Adrenal gland (tissue), 12 donors: ENCODE measurements around the gene GTPBP4. TPM values are rescaled to one million over a fixed set of nuclear protein-coding genes. Genes with fewer than 3 reads are reported as not detected.

Experiments
- DNase-seq, 7 donors: peaks; one replicate each; pipeline ENCODE4 v3.0.0-alpha.2; 2019 to 2020
- H3K27ac ChIP-seq, 5 donors: fragments of 200-600 bp; sonication (generic) in 4 of 5; 1 replicate in 3 of 5; 2 replicates in 2 of 5; pipeline versions ENCODE4 v1.5.1 to v1.8.0; 2016 to 2020; ENCODE audit warnings: mild to moderate bottlenecking in 1 of 5
- H3K27me3 ChIP-seq: fragments of 200-600 bp; 2 replicates; pipeline ENCODE4 v1.8.0; 2021
- H3K36me3 ChIP-seq, 2 donors: fragments of 200-600 bp; replicated peaks in 1 of 2; 1 replicate in 1 of 2; 2 replicates in 1 of 2; pipeline versions ENCODE4 v1.5.1 to v1.8.0; 2018 to 2022
- H3K4me1 ChIP-seq, 2 donors: fragments of 200-600 bp; replicated peaks in 1 of 2; 1 replicate in 1 of 2; 2 replicates in 1 of 2; pipeline versions ENCODE4 v1.5.1 to v1.8.0; 2018 to 2021
- H3K4me3 ChIP-seq, 4 donors: fragments of 200-600 bp; sonication (generic) in 3 of 4; one replicate each; pipeline ENCODE4 v1.5.1; 2016 to 2018
- H3K9me3 ChIP-seq, 3 donors: fragments of 200-600 bp; sonication (generic) in 1 of 3; replicated peaks in 1 of 3; 1 replicate in 2 of 3; 2 replicates in 1 of 3; pipeline versions ENCODE4 v1.5.1 to v1.8.0; 2016 to 2021
- CTCF ChIP-seq, 6 experiments: fragments of 450-650 bp in 4 of 6; fragments of 200-600 bp in 2 of 6; sonication (generic) in 1 of 6; IDR thresholded peaks; 1 replicate in 5 of 6; 2 replicates in 1 of 6; pipeline versions ENCODE4 v1.5.1 to v1.8.0; 2016 to 2021; ENCODE audit warnings: antibody characterized with exemption in 6 of 6, mild to moderate bottlenecking in 2 of 6, moderate library complexity in 1 of 6
- POLR2A ChIP-seq, 2 donors: fragments of 450-650 bp; IDR thresholded peaks; one replicate each; pipeline ENCODE4 v1.6.1; 2017; ENCODE audit warnings: antibody characterized with exemption in 2 of 2, mild to moderate bottlenecking in 2 of 2, moderate library complexity in 1 of 2
- WGBS, 4 donors: extraction: QIAGEN DNeasy Blood & Tissue Kit in 2 of 4; methylation state at CpG; one replicate each; pipeline versions ENCODE4 v1.1.5 to v1.1.7; 2013 to 2017; 5-methylcytosine and 5-hydroxymethylcytosine counted together
- intact Hi-C, 2 donors: fragments of 100-400 bp; cut with DNase I; formaldehyde crosslinking; loops; one replicate each; pipeline versions ENCODE4 v1.14.1 to v1.15.0; 2022 to 2023
- polyA plus RNA-seq, 3 donors: library from polyadenylated mRNA; stranded (reverse); fragments of 200-250 nt in 2 of 3; fragments of 350-450 nt in 1 of 3; fragmentation: Illumina TruSeq in 1 of 3; extraction: RNeasy Lipid Tissue Mini Kit (QIAGEN cat#74804) in 1 of 3; gene quantifications; one replicate each; pipeline ENCODE4 v1.2.3, GENCODE V29; 2013 to 2014
- total RNA-seq, 9 donors: library from RNA; depleted of rRNA in 4 of 9; stranded (reverse); fragments of >200 nt in 4 of 9; fragments of 120-200 nt in 1 of 9; fragmentation: NEBNext Ultra II Directional in 1 of 9; extraction: Animal tissue kit (Norgen Biotek cat#: 25700) in 1 of 9; gene quantifications; one replicate each; pipeline versions ENCODE4 v1.1.0 to v1.2.4, GENCODE V29; 2013 to 2023
- donor health status: healthy with polysubstance abuse.
- donor health status: Bipolar disorder and iron deficiency.
- donor health status: DM: yes; HTN: yes; CAD: no.
- donor health status: DM: no; HTN: no; CAD: no.
- donor health status: DM: no; HTN: no; CAD: no.
- donor health status: DM: yes; HTN: yes; CAD: no.

GTPBP4 gene
- total and polyA plus RNA-seq, 12 donors = 15.2 to 196 (median 33.4) TPM

- H3K4me1 ChIP-seq = peaks cover 17 to 40% of the 10 kb centered on the region in 2 donors
- no peaks in the 10 kb centered on the region for H3K36me3 ChIP-seq
- peak in 3 of 7 donors; percentile 43 to 58 (median 54) for DNase-seq
- WGBS, 4 donors = 19 to 30% (median 27%) methylated on average over 5 of the region's 5 CpGs
- TF ChIP-seq CTCF (IDR thresholded peaks at IDR 0.05) (no peak), POLR2A (IDR thresholded peaks at IDR 0.05) (no peak)
- H3K4me3 ChIP-seq = peak overlapping the region in 3 of 4 donors; percentile 50 to 80 (median 65)
- H3K27ac ChIP-seq = peak overlapping the region; percentile 96 to 99 (median 97)
- intact Hi-C loops = no loop called here
- no peaks in the 10 kb centered on the region for H3K9me3 ChIP-seq
- H3K27me3 ChIP-seq = no peaks in the 10 kb centered on the region
These were observed 61.9 kb downstream of the GTPBP4 start for GRCh38 chr10:1050145-1050544.

GRCh38 chr10:1050554-1050953 is 62.3 kb downstream of the GTPBP4 start:
- H3K4me3 ChIP-seq = peak overlapping the region in 1 of 4 donors; percentile 80
- no peaks in the 10 kb centered on the region for H3K27me3 ChIP-seq
- peak in 1 of 7 donors; percentile 35 for DNase-seq
- H3K4me1 ChIP-seq = peaks cover 17 to 44% of the 10 kb centered on the region in 2 donors
- H3K9me3 ChIP-seq = no peaks in the 10 kb centered on the region
- no peak for TF ChIP-seq CTCF (IDR thresholded peaks at IDR 0.05)
- no peak for TF ChIP-seq POLR2A (IDR thresholded peaks at IDR 0.05)
- WGBS, 4 donors = 59 to 73% (median 62%) methylated on average over 4 of the region's 4 CpGs
- H3K36me3 ChIP-seq = no peaks in the 10 kb centered on the region
- intact Hi-C loops = no loop called here
- peak overlapping the region in 4 of 5 donors; percentile 30 to 99 (median 96) for H3K27ac ChIP-seq

GRCh38 chr10:1054684-1055083 is 66.5 kb downstream of the GTPBP4 start:
- WGBS, 4 donors = 66 to 73% (median 71%) methylated on average over 6 of the region's 6 CpGs
- Histone ChIP-seq H3K4me1 (peaks cover 27 to 53% of the 10 kb centered on the region in 2 donors), H3K4me3 (peak overlapping the region in 1 of 4 donors; percentile 86), H3K27me3 (no peaks in the 10 kb centered on the region), H3K36me3 (no peaks in the 10 kb centered on the region), H3K27ac (peak overlapping the region in 3 of 5 donors; percentile 29 to 100 (median 99)), H3K9me3 (no peaks in the 10 kb centered on the region)
- TF ChIP-seq POLR2A (IDR thresholded peaks at IDR 0.05) (no peak), CTCF (IDR thresholded peaks at IDR 0.05) (no peak)
- no peak for DNase-seq
- intact Hi-C loops = no loop called here

- Histone ChIP-seq H3K4me1 (peaks cover 16 to 37% of the 10 kb centered on the region in 2 donors), H3K36me3 (no peaks in the 10 kb centered on the region), H3K9me3 (no peaks in the 10 kb centered on the region), H3K4me3 (peak within 1 kb of the TSS; percentile 77 to 95 (median 90)), H3K27ac (peak within 1 kb of the TSS; percentile 97 to 100 (median 99)), H3K27me3 (no peaks in the 10 kb centered on the region)
- intact Hi-C loops = no loop called here
- TF ChIP-seq POLR2A (IDR thresholded peaks at IDR 0.05) = peak; percentile 88 to 95
- no peak for TF ChIP-seq CTCF (IDR thresholded peaks at IDR 0.05)
- WGBS, 4 donors = 0 to 1% (median 0%) methylated on average over 8 to 87 of the region's 87 CpGs
- DNase-seq = peak; percentile 81 to 90 (median 86)
These were observed 68.3 kb downstream of the GTPBP4 start, which contains the start of gene WDR37 for GRCh38 chr10:1056326-1057105. Gene WDR37 (plus strand): TSS chr10:1056385. CDS start chr10:1072156, 15,771 bp downstream.
